Activated T-helper 2 cell treated with anti-CD3 and anti-CD28 coated beads, Interferon-gamma antibody, Interleukin-2, Interleukin-4, amounts not matched to agents 10 μg/mL and 5 μg/mL and 100 μg/mL, durations not matched to agents 14 hours and 24 hours and 36 hours (primary cell): Measurements from ENCODE around the gene MTHFS. TPM values are rescaled to one million over a fixed set of nuclear protein-coding genes. Genes with fewer than 3 reads are reported as not detected.

Source experiments
- DNase-seq: peaks from one replicate; pipeline ENCODE4 v3.0.0; 2021; ENCODE audit warnings: low spot score
- H3K27ac Mint-ChIP-seq: one replicate; pipeline ENCODE4 v1.8.0; 2021; ENCODE audit warnings: mixed read lengths
- H3K27me3 Mint-ChIP-seq: one replicate; pipeline ENCODE4 v1.8.0; 2021; ENCODE audit warnings: low read depth, mixed read lengths
- H3K36me3 Mint-ChIP-seq: one replicate; pipeline ENCODE4 v1.8.0; 2021; ENCODE audit warnings: low read depth, mixed read lengths
- H3K4me1 Mint-ChIP-seq: one replicate; pipeline ENCODE4 v1.8.0; 2021; ENCODE audit warnings: low read depth, mixed read lengths
- H3K4me3 Mint-ChIP-seq: one replicate; pipeline ENCODE4 v1.8.0; 2021; ENCODE audit warnings: low read depth, mild to moderate bottlenecking, moderate library complexity, mixed read lengths
- H3K9me3 Mint-ChIP-seq: one replicate; pipeline ENCODE4 v1.8.0; 2021; ENCODE audit warnings: mixed read lengths
- intact Hi-C: fragments of 100-400 bp; cut with micrococcal nuclease; formaldehyde crosslinking; loops from one replicate; pipeline ENCODE4 v1.15.1; 2023
- total RNA-seq: library from RNA; stranded (reverse); gene quantifications from 2 replicates; pipeline ENCODE4 v1.2.3, GENCODE V29; 2022

Gene MTHFS
- total RNA-seq, 1 donor from 2014 or later, result 33.3 TPM

DNA sequence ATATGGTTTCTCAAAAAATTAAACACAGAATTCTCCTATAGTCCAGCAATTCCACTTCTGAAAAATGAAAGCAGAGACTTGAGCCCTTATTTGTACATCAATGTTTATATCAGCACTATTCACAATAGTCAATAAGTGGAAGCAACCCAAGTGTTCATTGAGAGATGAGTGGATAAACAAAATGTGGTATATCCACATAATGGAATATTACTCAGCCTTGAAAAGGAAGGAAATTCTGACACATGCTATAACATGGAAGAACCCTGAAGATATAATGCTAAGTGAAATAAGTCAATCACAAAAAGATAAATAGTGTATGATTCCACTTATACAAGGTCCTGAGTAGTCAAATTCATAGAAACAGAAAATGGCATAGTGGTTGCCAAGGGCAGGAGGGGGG, 76.6 kb downstream of the MTHFS start:
- Mint-ChIP-seq H3K4me3 (no peak overlapping the region), H3K4me1 (no peaks in the 10 kb centered on the region), H3K9me3 (peaks cover 11% of the 10 kb centered on the region), H3K27ac (no peak overlapping the region), H3K36me3 (no peaks in the 10 kb centered on the region), H3K27me3 (no peaks in the 10 kb centered on the region)
- intact Hi-C loops, result no loop called here
- DNase-seq, result no peak

DNA sequence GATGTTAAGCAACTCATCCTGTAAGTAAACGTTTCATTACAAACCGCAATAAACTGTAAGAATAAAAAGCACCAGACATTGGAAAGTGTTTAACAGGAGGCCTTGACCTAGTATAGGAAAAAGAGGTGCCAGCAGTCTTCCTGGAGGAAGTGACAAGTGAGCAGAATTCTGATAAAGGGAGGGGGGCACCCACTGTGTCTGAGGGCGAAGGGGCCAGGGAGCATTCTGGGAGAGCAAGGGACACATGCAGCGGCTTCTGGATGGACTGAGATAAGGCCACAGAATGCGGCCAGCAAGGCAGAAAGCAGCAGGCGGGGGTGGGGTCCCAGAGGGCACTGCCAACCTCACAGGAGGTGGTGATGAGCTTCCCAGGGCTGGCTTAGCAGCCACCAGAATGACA, 80.2 kb downstream of the MTHFS start:
- Mint-ChIP-seq H3K36me3 (no peaks in the 10 kb centered on the region), H3K27ac (no peak overlapping the region), H3K27me3 (no peaks in the 10 kb centered on the region), H3K4me3 (no peak overlapping the region), H3K9me3 (peaks cover 11% of the 10 kb centered on the region), H3K4me1 (no peaks in the 10 kb centered on the region)
- DNase-seq, result no peak
- intact Hi-C loops, result no loop called here

- DNase-seq, result no peak
- Mint-ChIP-seq H3K27me3 (no peaks in the 10 kb centered on the region), H3K9me3 (peaks cover 4% of the 10 kb centered on the region), H3K4me3 (no peak overlapping the region), H3K36me3 (no peaks in the 10 kb centered on the region), H3K27ac (no peak overlapping the region), H3K4me1 (no peaks in the 10 kb centered on the region)
- intact Hi-C loops, result no loop called here
Observed at GRCh38 chr15:79815468-79815867, 81.3 kb downstream of the MTHFS start.

DNA sequence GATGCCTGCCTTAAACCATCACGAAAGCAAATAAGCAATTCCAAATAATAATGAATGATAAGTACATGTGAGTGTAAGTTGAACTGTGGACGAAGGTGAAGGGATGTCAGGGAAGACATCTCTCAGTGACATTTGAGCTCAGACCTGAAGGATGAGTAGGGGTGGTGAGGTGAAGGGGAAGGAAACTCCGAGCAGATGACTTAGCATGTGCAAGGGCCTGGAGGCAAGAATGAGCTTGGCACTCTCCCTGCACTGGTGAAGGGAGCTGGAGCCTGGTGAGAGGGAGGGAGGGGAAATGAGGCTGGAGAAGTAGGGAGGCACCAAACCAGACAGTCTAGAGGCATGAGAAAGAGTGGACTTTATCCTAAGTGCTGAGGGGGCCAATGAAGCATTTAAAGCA, 84.3 kb downstream of the MTHFS start:
- Mint-ChIP-seq H3K4me3 (no peak overlapping the region), H3K27me3 (no peaks in the 10 kb centered on the region), H3K9me3 (no peaks in the 10 kb centered on the region), H3K4me1 (peaks cover 3% of the 10 kb centered on the region), H3K27ac (no peak overlapping the region), H3K36me3 (no peaks in the 10 kb centered on the region)
- intact Hi-C loops, result no loop called here
- no peak for DNase-seq

DNA sequence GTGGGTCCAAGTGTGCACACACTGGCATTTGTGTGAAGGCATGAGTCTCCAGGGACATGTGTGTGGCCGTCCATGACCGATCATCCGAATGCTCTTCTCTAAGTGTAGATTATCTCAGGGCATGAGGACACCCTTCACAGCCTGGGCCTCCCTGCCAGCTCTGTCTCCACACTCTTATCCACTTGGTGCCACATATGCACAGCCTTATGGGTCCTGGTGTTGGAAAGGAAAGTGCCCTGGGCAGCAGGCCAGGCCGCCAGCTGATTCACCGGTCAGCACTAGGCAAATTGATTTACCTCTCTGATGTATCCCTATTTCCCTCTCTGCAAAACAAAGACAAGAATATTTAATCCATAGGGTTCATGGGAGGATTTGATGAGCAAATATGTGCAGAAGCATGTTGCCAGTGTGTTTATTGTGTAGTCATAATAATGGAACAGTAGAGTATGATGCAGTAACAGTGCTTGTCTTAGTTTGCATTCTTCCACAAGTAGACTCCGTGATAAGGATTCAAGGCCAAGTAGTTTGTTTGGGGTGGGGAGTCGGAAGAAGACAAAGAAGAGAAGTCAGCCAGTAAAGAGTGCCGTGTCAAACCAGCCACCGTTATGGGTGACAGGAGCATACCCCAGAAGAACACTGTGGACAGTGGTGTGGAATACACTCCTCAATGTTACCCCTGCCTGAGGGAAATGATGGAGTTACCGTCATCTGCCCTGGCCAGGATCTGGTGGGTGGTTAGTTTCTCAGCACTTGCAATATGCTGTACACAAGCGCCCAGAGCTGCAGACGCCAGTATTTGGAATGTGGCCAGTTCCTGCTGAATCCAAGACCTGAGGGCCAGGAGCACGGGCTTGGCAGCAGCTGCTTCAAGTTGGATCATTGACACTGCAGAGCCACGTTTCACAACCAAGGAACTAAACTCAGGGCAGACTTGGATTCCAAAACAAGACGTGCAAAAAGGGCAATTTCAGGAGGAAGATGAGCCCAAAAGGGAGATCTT, 85.1 kb downstream of the MTHFS start:
- H3K27me3 Mint-ChIP-seq, result no peaks in the 10 kb centered on the region
- intact Hi-C loops, result no loop called here
- no peak overlapping the region for H3K27ac Mint-ChIP-seq
- peaks cover 3% of the 10 kb centered on the region for H3K4me1 Mint-ChIP-seq
- DNase-seq, result no peak
- H3K4me3 Mint-ChIP-seq, result no peak overlapping the region
- H3K36me3 Mint-ChIP-seq, result no peaks in the 10 kb centered on the region
- no peaks in the 10 kb centered on the region for H3K9me3 Mint-ChIP-seq

DNA sequence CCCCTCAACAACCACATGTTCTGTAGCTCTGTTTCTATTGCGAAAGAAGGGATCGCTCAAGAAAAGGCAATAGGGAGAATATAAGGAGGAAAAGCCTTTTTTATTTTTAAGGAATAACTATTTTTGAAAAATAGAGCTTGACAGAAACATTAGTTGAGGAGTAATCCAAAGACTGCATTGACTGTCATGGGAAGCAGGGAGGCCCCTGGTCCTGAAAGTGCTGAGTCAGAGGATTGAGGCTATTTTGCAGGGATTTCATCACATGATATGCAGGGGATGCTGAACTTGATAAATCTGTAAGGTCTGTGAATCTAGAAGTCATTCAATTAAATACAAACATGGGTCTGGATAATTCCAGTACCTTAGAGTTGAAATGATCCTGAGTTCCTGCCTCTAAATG, 92.0 kb downstream of the MTHFS start:
- DNase-seq, result no peak
- no peak overlapping the region for H3K27ac Mint-ChIP-seq
- intact Hi-C loops, result no loop called here
- H3K27me3 Mint-ChIP-seq, result peaks cover 4% of the 10 kb centered on the region
- H3K9me3 Mint-ChIP-seq, result no peaks in the 10 kb centered on the region
- H3K4me1 Mint-ChIP-seq, result peaks cover 2% of the 10 kb centered on the region
- no peak overlapping the region for H3K4me3 Mint-ChIP-seq
- no peaks in the 10 kb centered on the region for H3K36me3 Mint-ChIP-seq

DNA sequence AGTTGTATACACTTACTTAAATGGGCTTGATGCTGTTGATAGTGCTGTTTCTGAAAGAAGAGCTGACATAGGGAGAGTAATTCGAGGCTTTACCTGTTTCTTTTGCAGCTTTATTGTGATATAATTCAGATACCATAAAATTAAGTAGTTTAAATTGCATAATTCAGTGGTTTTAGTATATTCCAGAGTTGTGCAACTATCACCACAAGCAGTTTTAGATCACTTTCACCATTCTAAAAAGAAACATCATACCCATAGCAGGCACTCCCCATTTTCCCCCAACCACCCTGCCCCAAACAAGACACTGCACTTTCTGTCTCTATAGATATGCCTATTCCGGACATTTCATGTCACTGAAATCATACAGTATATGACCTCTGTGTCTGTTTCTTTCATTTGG, 98.5 kb downstream of the MTHFS start:
- H3K4me1 Mint-ChIP-seq, result no peaks in the 10 kb centered on the region
- intact Hi-C loops, result no loop called here
- no peak for DNase-seq
- H3K4me3 Mint-ChIP-seq, result no peak overlapping the region
- peaks cover 5% of the 10 kb centered on the region for H3K27me3 Mint-ChIP-seq
- H3K27ac Mint-ChIP-seq, result no peak overlapping the region
- no peaks in the 10 kb centered on the region for H3K9me3 Mint-ChIP-seq
- H3K36me3 Mint-ChIP-seq, result no peaks in the 10 kb centered on the region

Other genes with a start within 250 kb of the MTHFS start
- gene BCL2A1, start 74.2 kb upstream of the MTHFS start, total RNA-seq, result 101 and 104 TPM in 2 replicates
- 41.9 and 42.8 TPM in 2 replicates for gene ZFAND6, start 162.7 kb upstream of the MTHFS start, total RNA-seq